ENCODE results near the gene PPIP5K2.

DNA sequence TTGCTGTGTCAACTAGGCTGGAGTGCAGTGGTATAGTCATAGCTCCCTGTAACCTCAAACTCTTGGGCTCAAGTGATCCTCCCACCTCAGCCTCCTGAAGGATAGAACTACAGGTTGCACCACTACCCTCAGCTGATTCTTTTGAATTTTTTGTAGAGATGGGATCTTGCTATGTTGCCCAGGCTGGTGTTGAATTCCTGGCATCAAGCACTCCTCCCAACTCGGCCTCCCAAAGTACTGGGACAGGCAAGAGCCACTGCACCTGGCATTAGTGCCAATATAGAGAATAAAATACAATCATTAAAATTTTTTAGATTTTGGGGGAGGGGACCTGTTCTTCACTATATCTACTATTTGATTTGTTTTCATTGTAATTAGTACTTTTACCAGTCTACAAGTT, 15.4 kb downstream of the PPIP5K2 start:
- TF ChIP-seq POLR2A (IDR thresholded peaks at IDR 0.05) (no peak), EP300 (IDR thresholded peaks at IDR 0.05) (no peak)
- TF ChIP-seq, protein P1, sequence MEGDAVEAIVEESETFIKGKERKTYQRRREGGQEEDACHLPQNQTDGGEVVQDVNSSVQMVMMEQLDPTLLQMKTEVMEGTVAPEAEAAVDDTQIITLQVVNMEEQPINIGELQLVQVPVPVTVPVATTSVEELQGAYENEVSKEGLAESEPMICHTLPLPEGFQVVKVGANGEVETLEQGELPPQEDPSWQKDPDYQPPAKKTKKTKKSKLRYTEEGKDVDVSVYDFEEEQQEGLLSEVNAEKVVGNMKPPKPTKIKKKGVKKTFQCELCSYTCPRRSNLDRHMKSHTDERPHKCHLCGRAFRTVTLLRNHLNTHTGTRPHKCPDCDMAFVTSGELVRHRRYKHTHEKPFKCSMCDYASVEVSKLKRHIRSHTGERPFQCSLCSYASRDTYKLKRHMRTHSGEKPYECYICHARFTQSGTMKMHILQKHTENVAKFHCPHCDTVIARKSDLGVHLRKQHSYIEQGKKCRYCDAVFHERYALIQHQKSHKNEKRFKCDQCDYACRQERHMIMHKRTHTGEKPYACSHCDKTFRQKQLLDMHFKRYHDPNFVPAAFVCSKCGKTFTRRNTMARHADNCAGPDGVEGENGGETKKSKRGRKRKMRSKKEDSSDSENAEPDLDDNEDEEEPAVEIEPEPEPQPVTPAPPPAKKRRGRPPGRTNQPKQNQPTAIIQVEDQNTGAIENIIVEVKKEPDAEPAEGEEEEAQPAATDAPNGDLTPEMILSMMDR (IDR thresholded peaks at IDR 0.05): no peak
